Measurements from ENCODE around the gene CKMT1A.
"Not testable (repeated sequence)": the region's sequence is repeated elsewhere in the genome, so short reads cannot be mapped to it uniquely, and the experiment has no call there.

The CKMT1A gene

DNA sequence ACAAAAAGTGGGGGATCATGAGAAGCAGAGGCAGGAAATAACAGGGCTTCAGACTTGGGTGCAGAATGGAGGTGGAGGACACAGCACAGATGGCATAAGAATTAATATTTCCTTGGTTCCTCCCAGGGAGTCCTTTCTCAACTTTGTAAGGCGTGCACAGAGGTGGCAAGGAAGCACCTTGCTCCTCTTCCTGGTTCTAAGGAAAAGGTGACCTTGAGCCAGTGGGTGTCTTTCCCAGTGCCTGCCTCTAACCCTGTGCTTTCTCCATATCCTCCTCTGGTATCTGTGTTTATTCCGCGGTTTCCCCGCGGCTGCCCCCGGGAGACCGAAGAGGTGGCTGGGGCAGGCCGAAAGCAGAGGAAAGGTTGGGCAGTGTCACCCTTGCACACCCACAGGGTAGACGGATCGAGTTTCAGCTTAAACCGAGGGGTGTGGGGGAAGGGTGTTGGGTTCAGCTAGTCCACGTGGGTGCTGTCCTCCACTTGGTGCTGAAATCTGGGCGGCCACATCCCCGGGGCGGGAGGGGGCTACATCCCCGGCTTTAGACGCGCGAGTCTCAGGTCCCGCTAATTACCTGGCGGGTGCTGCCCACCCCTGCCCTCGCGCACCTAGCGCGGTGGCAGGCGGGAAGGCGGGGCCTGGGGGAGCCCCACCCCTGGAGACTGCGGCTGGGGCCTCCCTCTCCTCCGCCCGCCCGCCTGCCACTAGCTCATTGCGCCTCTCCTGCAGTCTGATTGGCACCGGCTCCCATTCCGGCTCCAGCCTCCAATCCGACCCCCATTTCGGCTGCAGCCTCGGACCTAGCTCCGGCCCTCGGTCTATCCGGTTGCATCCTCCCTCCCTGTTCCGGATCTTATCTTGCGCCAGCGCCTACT is at the start of gene CKMT1A:
CKMT1A (plus strand) TSS at position 712 of the 875 bp plus-strand sequence. CDS start 192 bp downstream, outside the sequence.
- not testable (repeated sequence) for DNase-seq (ENCODE audit: extremely low read depth, low read depth)

GRCh38 chr15:43648649-43649429 is 44.8 kb upstream of the CKMT1A start, which contains the start of gene CATSPER2:
Gene CATSPER2 (minus strand): TSS chr15:43648844. CDS start chr15:43648061, 783 bp downstream.
- no peak for TF ChIP-seq CTCF (IDR thresholded peaks at IDR 0.05; ENCODE audit: low read depth, low read length)
- DNase-seq (ENCODE audit: extremely low read depth, low read depth): no peak

DNA sequence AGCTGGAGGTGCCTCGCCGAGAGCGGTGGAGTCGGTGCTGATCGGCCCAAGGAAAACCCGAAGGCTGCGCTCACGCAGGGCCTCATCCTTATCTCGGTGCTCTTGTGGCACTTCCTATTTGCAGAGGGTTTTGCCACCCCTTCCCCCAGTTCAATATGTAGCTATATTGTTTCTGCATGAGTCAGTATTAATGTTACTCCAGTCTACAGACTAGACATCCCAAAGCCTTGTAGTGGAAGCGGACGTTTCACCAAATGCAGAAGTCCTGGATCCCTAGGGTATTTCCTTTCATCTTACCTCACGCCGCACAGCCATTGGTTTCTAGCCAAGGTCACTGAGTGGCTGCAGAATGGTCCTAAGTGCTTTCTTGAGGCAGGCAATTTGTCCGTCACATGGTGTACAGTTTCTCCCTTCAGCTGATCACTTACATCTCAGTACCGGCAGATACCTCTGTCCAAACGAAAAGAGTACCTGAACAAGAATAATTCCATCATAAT is 44.2 kb upstream of the CKMT1A start:
- not testable (repeated sequence) for DNase-seq (ENCODE audit: extremely low read depth, low read depth)

DNA sequence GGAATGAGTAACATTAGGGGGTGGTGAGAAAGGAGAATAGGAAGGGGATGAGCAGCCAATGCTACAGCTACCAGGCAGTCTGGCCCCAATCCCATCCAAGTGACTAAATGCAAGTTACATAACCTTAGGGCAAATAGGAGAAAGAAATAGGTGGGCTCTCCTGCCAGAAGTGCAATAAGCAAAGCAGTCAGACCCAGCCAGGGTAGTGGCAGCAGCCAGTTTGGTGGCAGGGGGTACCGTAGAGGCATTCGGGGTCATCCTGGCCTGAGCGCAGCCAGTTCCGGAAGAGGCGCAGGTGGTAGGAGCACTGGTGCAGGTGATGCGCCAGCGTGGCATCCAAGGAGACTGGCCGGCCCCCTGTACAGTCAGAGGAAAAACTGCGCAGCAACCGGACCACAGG is 33.9 kb upstream of the CKMT1A start:
- not testable (repeated sequence) for DNase-seq (ENCODE audit: extremely low read depth, low read depth)

DNA sequence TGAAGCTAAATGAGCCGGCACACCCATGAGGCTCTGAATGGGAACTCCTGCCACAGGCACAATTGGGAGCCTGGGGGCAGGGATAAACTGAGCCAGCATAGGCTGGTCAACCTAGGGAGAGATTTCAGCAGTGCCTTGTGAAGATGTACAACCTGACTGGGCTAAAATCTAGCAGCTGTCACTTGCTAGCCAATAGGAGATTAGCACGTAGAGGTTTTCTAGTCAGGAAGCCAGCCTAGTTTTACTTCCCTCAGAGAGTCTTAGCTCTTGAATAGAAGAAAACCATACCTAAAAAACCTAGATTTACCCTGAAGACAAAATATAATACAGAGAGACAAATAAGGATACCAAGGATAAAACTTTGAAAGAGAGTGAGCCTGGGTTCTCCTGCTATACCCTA is 31.4 kb upstream of the CKMT1A start:
- DNase-seq (ENCODE audit: extremely low read depth, low read depth): not testable (repeated sequence)

- DNase-seq (ENCODE audit: extremely low read depth, low read depth): not testable (repeated sequence)
These were observed 30.3 kb upstream of the CKMT1A start for GRCh38 chr15:43663333-43663732.

DNA sequence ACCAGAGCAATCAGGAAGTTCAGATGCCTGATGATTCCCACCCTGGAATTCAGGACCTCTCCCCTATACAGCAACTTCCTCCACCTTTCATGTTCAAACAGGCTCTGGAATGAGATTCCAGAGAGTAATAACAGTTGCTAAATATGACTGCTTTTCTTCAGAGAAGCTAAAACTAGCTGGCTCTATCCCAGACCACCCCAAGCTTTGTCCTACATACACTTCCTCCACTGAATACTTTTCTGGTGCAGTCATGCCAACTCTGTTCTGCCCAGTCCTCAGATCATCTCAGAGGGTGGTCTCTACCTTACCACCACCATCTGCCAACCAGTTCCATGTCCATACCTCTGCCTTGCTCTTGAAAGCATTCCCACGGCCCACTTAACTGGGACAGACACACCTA is 27.5 kb upstream of the CKMT1A start:
- DNase-seq (ENCODE audit: extremely low read depth, low read depth): not testable (repeated sequence)

DNA sequence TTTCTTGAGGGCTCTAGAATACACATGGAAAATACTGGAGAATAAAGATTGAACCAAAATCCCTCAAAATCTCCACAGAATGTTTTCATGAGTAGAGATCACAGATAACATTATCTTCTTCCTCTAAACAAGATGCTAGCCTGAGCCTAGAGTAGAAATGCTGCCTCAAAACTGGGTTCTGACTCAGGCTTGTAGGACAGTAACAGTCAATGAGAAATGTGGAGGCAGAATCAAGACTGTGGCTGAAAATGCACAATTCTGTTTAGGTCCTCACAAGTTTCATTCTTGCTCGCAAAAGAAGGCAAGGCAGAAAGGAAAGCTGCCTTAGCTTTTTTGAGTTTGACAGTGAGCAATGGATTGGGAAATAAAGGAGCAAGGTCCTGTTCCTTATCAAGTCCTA is 19.5 kb upstream of the CKMT1A start:
- not testable (repeated sequence) for DNase-seq (ENCODE audit: extremely low read depth, low read depth)

- not testable (repeated sequence) for DNase-seq (ENCODE audit: extremely low read depth, low read depth)
These were observed 3.9 kb upstream of the CKMT1A start for GRCh38 chr15:43689604-43690301.

DNA sequence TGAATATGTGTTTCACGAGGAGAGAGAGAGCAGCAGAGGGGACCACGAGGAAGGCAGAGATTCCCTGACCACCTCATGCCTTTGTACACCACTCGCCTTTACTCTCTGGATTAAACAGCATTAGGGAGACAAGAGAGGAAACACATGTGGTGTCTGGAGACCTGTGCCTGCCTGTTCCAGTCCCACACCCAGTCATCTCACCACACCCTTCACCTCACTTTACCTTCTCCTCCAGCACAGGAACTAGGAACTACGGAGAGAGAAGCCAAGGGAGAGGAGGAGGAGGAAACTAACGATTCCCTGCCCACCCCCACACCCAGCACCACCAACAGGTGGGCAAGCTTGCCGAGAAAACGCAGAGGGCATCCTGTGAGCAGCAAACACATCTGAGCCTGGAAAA is 980 bp upstream of the CKMT1A start:
- DNase-seq (ENCODE audit: extremely low read depth, low read depth): not testable (repeated sequence)

GRCh38 chr15:43702174-43702573 is 8.5 kb downstream of the CKMT1A start:
- no peak for TF ChIP-seq CTCF (IDR thresholded peaks at IDR 0.05; ENCODE audit: low read depth, low read length)

DNA sequence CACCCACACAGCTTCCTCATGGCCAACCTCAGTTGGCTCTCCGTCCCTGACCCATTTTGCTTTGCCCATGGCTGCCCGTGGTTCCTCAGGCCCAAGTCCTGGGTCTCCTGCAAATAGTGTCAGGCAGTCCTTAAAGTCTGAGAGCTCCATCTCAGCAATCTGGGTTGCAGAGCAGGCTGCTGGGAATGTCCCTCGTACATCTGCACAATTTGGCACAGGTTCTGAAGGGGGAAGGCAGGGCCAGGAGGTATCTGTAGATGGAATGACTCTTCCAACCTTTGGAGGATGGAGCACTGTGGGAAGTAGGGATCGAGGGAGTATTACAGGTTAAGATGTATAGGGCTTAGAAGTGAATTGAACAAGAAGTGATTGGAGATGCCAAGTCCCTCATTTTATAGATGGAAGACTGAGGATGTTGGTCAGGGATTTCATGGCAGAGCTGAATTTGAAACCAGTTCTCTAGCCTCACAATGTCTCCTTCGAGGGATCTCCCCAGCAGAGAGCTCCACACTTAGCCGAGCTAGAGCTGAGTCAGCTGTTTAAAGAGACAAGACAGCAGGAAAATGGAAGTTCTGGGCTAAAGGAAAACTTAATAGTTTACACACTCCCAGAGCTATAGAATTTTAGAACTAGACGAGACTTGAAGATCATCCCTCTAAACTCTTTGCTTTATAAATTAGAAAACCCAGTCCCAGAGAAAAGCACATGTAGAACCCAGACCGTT is 9.2 kb downstream of the CKMT1A start:
- no peak for TF ChIP-seq CTCF (IDR thresholded peaks at IDR 0.05; ENCODE audit: low read depth, low read length)
- DNase-seq (ENCODE audit: extremely low read depth, low read depth): no peak

More at GRCh38 chr15:43702174-43702573, 8.5 kb downstream of the CKMT1A start:
- DNase-seq (ENCODE audit: extremely low read depth, low read depth): no peak

DNA sequence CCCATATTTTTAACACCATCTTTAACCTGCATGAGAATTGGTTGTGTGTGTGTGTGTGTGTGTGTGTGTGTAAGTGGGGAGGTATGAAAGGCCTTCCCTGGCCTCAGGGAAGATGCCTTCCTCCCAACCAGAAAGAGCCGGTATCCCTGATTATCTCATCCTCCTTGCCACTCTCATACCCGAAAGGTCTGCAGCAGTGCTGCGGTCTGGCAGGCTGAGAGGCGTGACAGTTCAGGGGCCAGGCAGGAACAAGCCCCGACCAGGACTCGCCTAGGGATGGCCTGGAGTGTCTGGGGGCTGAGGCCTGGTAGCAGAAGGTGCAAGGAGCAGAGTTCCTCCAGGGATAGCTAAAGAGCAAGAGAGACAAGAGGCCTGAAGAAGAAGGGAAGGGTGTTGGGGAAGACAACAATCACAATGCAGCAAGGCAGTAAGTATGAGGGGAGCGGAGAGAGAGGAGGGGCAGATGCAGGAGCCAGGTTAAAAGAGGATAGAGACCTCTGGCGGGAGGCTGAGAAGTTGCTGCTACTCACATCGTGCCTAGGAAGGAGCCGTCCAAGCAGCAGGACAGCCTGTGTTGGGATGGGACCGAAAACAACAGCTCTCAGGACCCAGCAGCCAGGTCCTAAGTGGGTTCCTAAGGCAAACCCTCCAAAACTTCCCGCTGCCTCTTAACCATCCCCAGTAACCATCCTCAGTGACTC is 16.9 kb downstream of the CKMT1A start:
- DNase-seq (ENCODE audit: extremely low read depth, low read depth): not testable (repeated sequence)
